HepG2 (cell line): ENCODE data around the gene ADPRM. TPM values are rescaled to one million over a fixed set of nuclear protein-coding genes. Genes with fewer than 3 reads are reported as not detected.
A peak's percentile ranks its signal among the peaks of the same experiment; 100 is the strongest.

Experiments
- BCLAF1 ChIP-seq: fragments of 450-650 bp; IDR thresholded peaks from 2 replicates; pipeline ENCODE4 v1.6.1; 2017; ENCODE audit warnings: mild to moderate bottlenecking
- CAMTA2 ChIP-seq: sonication (generic); formaldehyde crosslinking; IDR thresholded peaks from 2 replicates; pipeline ENCODE4 v1.4.0; 2020; ENCODE audit warnings: mild to moderate bottlenecking, missing genetic modification reagents, borderline replicate concordance
- CEBPB ChIP-seq: IDR thresholded peaks from 2 replicates; pipeline ENCODE4 v1.6.1; 2011; ENCODE audit warnings: low read depth, low read length, improper control_type of control experiment, borderline replicate concordance
- CENPT ChIP-seq: sonication (generic); formaldehyde crosslinking; IDR thresholded peaks from 2 replicates; pipeline ENCODE4 v1.8.0; 2022; ENCODE audit warnings: low read depth, mild to moderate bottlenecking, moderate library complexity, missing genetic modification reagents
- CREM ChIP-seq, 2 experiments: sonication (generic) in 1 of 2; formaldehyde crosslinking in 1 of 2; IDR thresholded peaks; 2 replicates each; pipeline versions ENCODE4 v1.4.0 to v1.6.1; 2016 to 2020; ENCODE audit warnings: antibody characterized with exemption in 1 of 2, mild to moderate bottlenecking in 1 of 2, missing genetic modification reagents in 1 of 2
- MAFK ChIP-seq, 2 experiments: IDR thresholded peaks in 1 of 2; conservative IDR thresholded peaks in 1 of 2; 2 replicates each; pipeline ENCODE4 v1.6.1; 2011; ENCODE audit warnings: improper control_type of control experiment in 2 of 2, low read length in 2 of 2
- PRDM4 ChIP-seq: sonication (generic); formaldehyde crosslinking; IDR thresholded peaks from 2 replicates; pipeline ENCODE4 v1.9.0; 2021; ENCODE audit warnings: missing genetic modification reagents, borderline replicate concordance
- RBM22 ChIP-seq: fragments of 200-400 bp; formaldehyde crosslinking; optimal IDR thresholded peaks from 2 replicates; pipeline ENCODE3; 2017; ENCODE audit warnings: mild to moderate bottlenecking, low read length, moderate library complexity
- SRSF4 ChIP-seq: fragments of 200-400 bp; formaldehyde crosslinking; IDR thresholded peaks from one replicate; pipeline ENCODE4 v1.6.1; 2018; ENCODE audit warnings: mild to moderate bottlenecking, low read depth, low read length, moderate library complexity; ENCODE audit not compliant: poor library complexity, severe bottlenecking
- TBL1XR1 ChIP-seq: fragments of 150-350 bp; IDR thresholded peaks from 2 replicates; pipeline ENCODE4 v1.6.1; 2014; ENCODE audit warnings: borderline replicate concordance, low read length; ENCODE audit not compliant: partially characterized antibody
- THRA ChIP-seq: sonication (generic); formaldehyde crosslinking; IDR thresholded peaks from 2 replicates; pipeline ENCODE4 v1.4.0; 2020; ENCODE audit warnings: missing genetic modification reagents, borderline replicate concordance
- ZBTB33 ChIP-seq: sonication (generic); formaldehyde crosslinking; IDR thresholded peaks from 2 replicates; pipeline ENCODE4 v1.4.0; 2020; ENCODE audit warnings: missing genetic modification reagents
- ZMYM2 ChIP-seq: sonication (generic); formaldehyde crosslinking; IDR thresholded peaks from 2 replicates; pipeline ENCODE4 v1.8.0; 2022; ENCODE audit warnings: mild to moderate bottlenecking, missing genetic modification reagents
- ZNF333 ChIP-seq: sonication (generic); formaldehyde crosslinking; IDR thresholded peaks from 2 replicates; pipeline ENCODE4 v1.4.0; 2020; ENCODE audit warnings: mild to moderate bottlenecking, missing genetic modification reagents, borderline replicate concordance
- ZNF343 ChIP-seq: sonication (generic); formaldehyde crosslinking; IDR thresholded peaks from 2 replicates; pipeline ENCODE4 v1.4.0; 2020; ENCODE audit warnings: mild to moderate bottlenecking, missing genetic modification reagents
- ZNF431 ChIP-seq: sonication (generic); formaldehyde crosslinking; IDR thresholded peaks from 2 replicates; pipeline ENCODE4 v1.9.0; 2022; ENCODE audit warnings: missing genetic modification reagents, low read depth, mild to moderate bottlenecking, borderline replicate concordance
- ZNF550 ChIP-seq: sonication (generic); formaldehyde crosslinking; IDR thresholded peaks from 2 replicates; pipeline ENCODE4 v1.4.0; 2020; ENCODE audit warnings: mild to moderate bottlenecking, missing genetic modification reagents, borderline replicate concordance
- polyA plus RNA-seq, 8 experiments: library from polyadenylated mRNA; depleted of rRNA in 3 of 8; stranded (reverse) in 7 of 8; unstranded in 1 of 8; fragments of >200 nt; fragmentation: Illumina TruSeq in 4 of 8; extraction: Trizol in 4 of 8; gene quantifications; 2 replicates each; pipeline versions ENCODE4 v1.2.1 to v1.2.3, GENCODE V29; 2011 to 2016; ENCODE audit warnings: low read depth in 4 of 8, missing spikeins in 1 of 8, mixed read lengths in 1 of 8; ENCODE audit not compliant: insufficient read depth in 1 of 8
- total RNA-seq, 5 experiments: library from RNA; depleted of rRNA; stranded (reverse); fragments of >200 nt; fragmentation: Illumina TruSeq; extraction: Trizol; gene quantifications; 2 replicates each; pipeline ENCODE4 v1.2.3, GENCODE V29; 2016; ENCODE audit warnings: low read depth in 1 of 5
- TF ChIP-seq, protein P1 (sequence below): sonication (generic); formaldehyde crosslinking; IDR thresholded peaks from 2 replicates; pipeline ENCODE4 v1.9.0; 2021; ENCODE audit warnings: missing genetic modification reagents, borderline replicate concordance

ADPRM gene
- total and polyA plus RNA-seq, 2 of the 13 experiments (the other 11 are each of a cell fraction or from before 2014, with no cell fraction given): 5.6 to 10.8 TPM

- no peak for TF ChIP-seq BCLAF1
- no peak for TF ChIP-seq SRSF4
- TF ChIP-seq CEBPB: peak; percentile 70; the same call in 1 of the 2 replicates
- TF ChIP-seq CENPT (CRISPR knock-in tag): no peak
- no peak for TF ChIP-seq MAFK (conservative IDR thresholded peaks at IDR 0.05 in 1 of 2, IDR thresholded peaks at IDR 0.05 in 1 of 2; ENCODE audit: low read length in 2 of 2)
- no peak; the same call in 1 of the 2 replicates for TF ChIP-seq THRA (CRISPR knock-in tag)
- TF ChIP-seq ZNF333: no peak
- TF ChIP-seq ZNF431 (CRISPR knock-in tag): no peak
- TF ChIP-seq ZNF550: no peak
- TF ChIP-seq ZMYM2 (CRISPR knock-in tag): no peak
- TF ChIP-seq RBM22: no peak
- TF ChIP-seq, protein P1, sequence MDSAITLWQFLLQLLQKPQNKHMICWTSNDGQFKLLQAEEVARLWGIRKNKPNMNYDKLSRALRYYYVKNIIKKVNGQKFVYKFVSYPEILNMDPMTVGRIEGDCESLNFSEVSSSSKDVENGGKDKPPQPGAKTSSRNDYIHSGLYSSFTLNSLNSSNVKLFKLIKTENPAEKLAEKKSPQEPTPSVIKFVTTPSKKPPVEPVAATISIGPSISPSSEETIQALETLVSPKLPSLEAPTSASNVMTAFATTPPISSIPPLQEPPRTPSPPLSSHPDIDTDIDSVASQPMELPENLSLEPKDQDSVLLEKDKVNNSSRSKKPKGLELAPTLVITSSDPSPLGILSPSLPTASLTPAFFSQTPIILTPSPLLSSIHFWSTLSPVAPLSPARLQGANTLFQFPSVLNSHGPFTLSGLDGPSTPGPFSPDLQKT (CRISPR knock-in tag): no peak
- no peak for TF ChIP-seq CAMTA2 (CRISPR knock-in tag)
- TF ChIP-seq ZNF343: no peak
- TF ChIP-seq TBL1XR1: peak; percentile 56
- peak; percentile 33; the same call in 1 of the 2 replicates for TF ChIP-seq CREM (IDR thresholded peaks at IDR 0.05)
- TF ChIP-seq CREM (CRISPR knock-in tag; IDR thresholded peaks at IDR 0.05): no peak
- TF ChIP-seq PRDM4 (CRISPR knock-in tag): 0 out of 2 replicates have a peak, but pooled peaks have one; percentile 59
- no peak for TF ChIP-seq ZBTB33 (CRISPR knock-in tag)
These were observed 39.8 kb downstream of the ADPRM start (continued) for GRCh38 chr17:10737168-10737622.
